ENCODE measurements around the gene DCST2.

DCST2 gene

DNA sequence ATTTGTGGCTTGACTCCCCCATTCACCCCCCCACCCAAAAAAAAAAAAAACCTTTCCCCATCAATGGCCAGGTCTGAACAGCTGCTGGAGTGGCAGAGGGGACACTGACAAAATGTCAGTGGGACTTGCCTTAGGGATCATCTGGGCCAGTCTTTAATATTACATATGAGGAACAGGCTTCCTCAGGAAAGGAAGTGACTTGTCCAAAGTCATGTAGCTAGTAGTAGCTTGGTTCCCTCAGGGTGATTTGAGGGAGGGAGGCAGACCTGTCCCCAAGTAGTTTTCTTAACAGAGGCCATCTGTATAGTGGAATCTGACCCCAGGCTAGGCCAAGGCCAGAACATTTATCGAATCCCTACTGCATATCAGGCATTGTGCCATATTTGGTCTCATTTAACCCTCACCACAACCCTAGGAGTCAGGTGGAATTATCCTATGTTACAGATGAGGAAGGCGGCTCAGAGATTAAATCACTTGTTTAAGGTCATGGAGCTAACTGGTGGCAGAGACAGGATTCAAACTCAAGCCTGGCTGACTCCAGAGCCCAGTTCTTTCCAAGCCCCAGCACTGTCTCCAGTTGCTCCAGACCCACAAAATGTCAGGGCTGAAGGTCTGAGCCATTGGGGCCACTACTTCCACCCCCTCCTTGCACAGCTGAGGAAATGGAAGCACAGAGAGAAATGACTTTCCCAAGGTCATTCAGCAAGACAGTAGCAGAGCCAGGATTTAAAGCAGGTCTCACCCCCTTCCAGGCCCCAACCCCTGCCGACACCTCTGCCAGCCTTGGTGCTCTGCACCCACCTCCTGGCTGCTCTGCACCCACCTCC, 20.6 kb downstream of the DCST2 start:
- Histone ChIP-seq H3K36me3 (ENCODE audit: control insufficient read depth, insufficient read depth, low read length) (peaks cover 27% of the 10 kb centered on the region), H3K4me1 (ENCODE audit: control insufficient read depth, insufficient read depth, low read length) (peaks cover 42% of the 10 kb centered on the region), H3K9me3 (ENCODE audit: control insufficient read depth, insufficient read depth, low read depth, low read length) (no peaks in the 10 kb centered on the region), H3K27me3 (ENCODE audit: control insufficient read depth, insufficient read depth, low read length) (no peaks in the 10 kb centered on the region), H3K4me3 (ENCODE audit: low read depth, low read length) (no peak overlapping the region), H3K27ac (ENCODE audit: low read depth, low read length) (no peak overlapping the region), H3K9ac (ENCODE audit: low read length) (no peak overlapping the region)

DNA sequence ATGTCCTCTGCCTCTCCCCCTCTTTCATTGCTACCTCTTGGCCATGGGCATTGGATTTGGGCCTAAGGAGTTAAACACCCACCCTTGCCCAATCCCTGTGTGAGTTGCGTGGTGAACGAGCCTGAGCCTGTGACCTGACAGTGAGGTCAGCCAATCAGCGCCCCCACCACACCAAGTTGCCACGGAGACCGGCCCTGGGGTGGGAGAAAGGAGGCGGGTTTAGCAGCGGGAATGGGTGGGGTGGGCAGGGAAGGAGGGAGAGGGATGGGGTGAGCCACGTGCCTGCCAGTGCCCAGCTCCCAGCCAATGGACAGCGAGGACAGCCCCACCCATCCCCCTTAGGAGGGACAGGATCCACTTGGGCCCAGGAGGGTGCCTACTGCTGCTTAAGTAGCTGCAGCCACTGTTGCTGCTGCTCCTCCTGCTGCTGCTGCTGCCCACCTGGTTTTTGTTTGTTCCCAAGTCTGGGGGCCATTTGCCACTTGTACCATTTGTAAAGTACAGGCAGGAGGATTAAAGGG, 21.5 kb downstream of the DCST2 start:
- peaks cover 27% of the 10 kb centered on the region for H3K36me3 ChIP-seq (ENCODE audit: control insufficient read depth, insufficient read depth, low read length)
- H3K27me3 ChIP-seq (ENCODE audit: control insufficient read depth, insufficient read depth, low read length): no peaks in the 10 kb centered on the region
- H3K4me1 ChIP-seq (ENCODE audit: control insufficient read depth, insufficient read depth, low read length): peaks cover 39% of the 10 kb centered on the region
- peak overlapping the region; percentile 31 for H3K4me3 ChIP-seq (ENCODE audit: low read depth, low read length)
- H3K9me3 ChIP-seq (ENCODE audit: control insufficient read depth, insufficient read depth, low read depth, low read length): no peaks in the 10 kb centered on the region
- H3K9ac ChIP-seq (ENCODE audit: low read length): no peak overlapping the region
- H3K27ac ChIP-seq (ENCODE audit: low read depth, low read length): no peak overlapping the region

DNA sequence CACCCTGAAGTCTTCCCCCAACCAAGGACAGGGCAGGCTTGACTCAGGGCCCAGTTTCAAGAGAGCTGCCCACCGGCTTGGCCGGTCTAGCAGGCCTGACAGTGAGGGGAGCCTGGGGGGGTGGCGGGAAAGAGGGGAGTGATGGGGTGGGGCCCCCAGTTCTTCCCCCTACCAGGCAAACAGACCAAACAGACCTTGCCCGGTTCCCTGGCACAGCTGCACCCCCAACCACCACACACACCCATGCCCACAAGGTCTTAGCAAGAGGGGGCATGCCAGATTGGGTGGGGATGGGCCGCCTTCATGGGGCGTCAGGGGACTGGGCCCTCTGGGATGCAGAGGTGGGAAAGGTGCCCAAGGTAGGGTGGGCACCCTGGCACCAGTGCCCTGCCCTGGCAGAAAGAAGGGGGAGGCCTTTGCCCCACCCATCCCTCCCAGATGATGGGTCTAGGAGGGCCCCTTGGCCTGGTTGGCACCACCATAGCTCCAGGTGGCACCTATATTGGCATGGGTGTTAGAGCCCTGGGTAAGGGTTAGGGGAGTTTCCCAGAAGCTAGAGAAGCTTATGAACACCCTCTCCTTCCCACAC, 22.1 kb downstream of the DCST2 start:
- Histone ChIP-seq H3K4me1 (ENCODE audit: control insufficient read depth, insufficient read depth, low read length) (peaks cover 35% of the 10 kb centered on the region), H3K9me3 (ENCODE audit: control insufficient read depth, insufficient read depth, low read depth, low read length) (no peaks in the 10 kb centered on the region), H3K36me3 (ENCODE audit: control insufficient read depth, insufficient read depth, low read length) (peaks cover 27% of the 10 kb centered on the region), H3K9ac (ENCODE audit: low read length) (no peak overlapping the region), H3K4me3 (ENCODE audit: low read depth, low read length) (no peak overlapping the region), H3K27me3 (ENCODE audit: control insufficient read depth, insufficient read depth, low read length) (no peaks in the 10 kb centered on the region), H3K27ac (ENCODE audit: low read depth, low read length) (no peak overlapping the region)

DNA sequence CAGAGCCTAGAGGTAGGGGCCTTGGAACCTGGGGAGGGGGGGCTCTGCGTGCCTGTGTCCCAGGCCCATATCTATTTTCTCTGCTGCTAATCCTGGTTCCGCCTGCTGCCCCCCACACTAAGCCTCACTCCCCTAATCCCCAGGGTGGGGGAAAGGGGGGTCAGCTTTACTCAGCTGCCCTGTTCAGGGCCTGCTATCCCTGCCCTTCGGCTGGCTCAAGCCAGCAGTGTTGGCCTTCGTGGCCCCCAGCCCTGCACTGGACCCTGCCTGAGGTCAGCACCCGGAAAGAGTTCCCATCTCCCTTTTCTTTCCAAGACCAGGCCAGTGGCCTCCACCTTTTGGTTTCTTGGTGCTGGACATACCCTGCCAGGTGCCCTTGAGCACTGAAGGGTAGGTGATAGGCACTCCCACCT, 22.6 kb downstream of the DCST2 start:
- Histone ChIP-seq H3K9ac (ENCODE audit: low read length) (no peak overlapping the region), H3K36me3 (ENCODE audit: control insufficient read depth, insufficient read depth, low read length) (peaks cover 22% of the 10 kb centered on the region), H3K27me3 (ENCODE audit: control insufficient read depth, insufficient read depth, low read length) (no peaks in the 10 kb centered on the region), H3K4me3 (ENCODE audit: low read depth, low read length) (no peak overlapping the region), H3K4me1 (ENCODE audit: control insufficient read depth, insufficient read depth, low read length) (peaks cover 34% of the 10 kb centered on the region), H3K27ac (ENCODE audit: low read depth, low read length) (no peak overlapping the region), H3K9me3 (ENCODE audit: control insufficient read depth, insufficient read depth, low read depth, low read length) (no peaks in the 10 kb centered on the region)

DNA sequence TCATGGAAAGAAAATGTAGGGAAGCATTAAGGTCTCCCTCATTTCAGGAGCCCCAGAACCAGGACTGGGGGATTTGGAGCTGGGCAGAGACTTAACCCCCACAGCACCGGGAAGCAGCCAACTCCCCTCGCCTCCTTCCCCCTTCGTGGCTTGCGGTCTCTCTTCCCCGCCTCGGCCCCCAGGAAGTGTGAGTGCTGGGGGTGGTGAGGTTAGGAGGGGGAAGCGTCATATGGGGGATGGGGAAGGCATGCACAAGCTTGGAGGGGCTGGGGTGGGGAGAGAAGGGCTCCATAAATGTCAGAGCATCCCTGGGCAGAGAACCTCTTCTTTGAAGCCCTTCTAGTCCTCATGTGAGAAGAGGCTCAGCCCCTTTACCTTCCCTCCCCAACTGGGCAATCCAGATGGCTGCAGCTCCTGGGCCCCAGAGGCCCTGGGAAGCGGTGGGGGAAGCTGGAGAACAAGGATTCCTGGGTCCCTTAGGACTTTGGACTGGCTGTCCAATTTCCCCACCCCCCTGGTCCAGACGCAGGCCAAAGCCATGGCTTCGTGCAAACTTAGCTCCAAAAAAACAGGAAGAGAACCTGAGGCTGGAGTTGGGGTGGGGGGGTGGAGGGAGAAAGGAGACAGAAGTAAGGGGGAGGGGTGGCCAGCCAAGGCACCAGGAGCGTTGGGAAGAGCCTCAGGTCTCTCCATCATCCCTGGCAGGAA, 23.2 kb downstream of the DCST2 start:
- no peak overlapping the region for H3K27ac ChIP-seq (ENCODE audit: low read depth, low read length)
- H3K9ac ChIP-seq (ENCODE audit: low read length): no peak overlapping the region
- H3K9me3 ChIP-seq (ENCODE audit: control insufficient read depth, insufficient read depth, low read depth, low read length): no peaks in the 10 kb centered on the region
- peaks cover 39% of the 10 kb centered on the region for H3K4me1 ChIP-seq (ENCODE audit: control insufficient read depth, insufficient read depth, low read length)
- no peak overlapping the region for H3K4me3 ChIP-seq (ENCODE audit: low read depth, low read length)
- H3K36me3 ChIP-seq (ENCODE audit: control insufficient read depth, insufficient read depth, low read length): peaks cover 17% of the 10 kb centered on the region
- no peaks in the 10 kb centered on the region for H3K27me3 ChIP-seq (ENCODE audit: control insufficient read depth, insufficient read depth, low read length)

DNA sequence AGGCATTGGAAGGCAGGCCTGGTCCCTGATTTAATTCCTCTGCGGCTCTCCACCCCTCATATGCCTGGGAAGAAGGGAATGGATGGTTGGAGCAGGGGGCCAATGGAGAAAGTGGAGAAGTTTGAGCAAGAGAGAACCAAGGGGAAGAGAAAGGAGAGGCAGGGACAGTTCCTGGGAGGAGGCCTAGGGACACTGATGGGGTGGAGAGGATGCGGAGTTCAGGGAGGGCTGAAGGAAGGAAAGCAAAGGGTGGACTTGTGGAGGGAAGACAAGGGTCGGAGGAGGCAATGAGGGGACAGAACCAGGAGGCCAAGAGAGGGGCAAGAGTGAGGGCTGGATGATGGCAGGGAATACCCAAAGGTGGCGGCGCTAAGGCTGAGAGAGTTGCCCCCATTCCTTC, 23.8 kb downstream of the DCST2 start:
- Histone ChIP-seq H3K4me3 (ENCODE audit: low read depth, low read length) (no peak overlapping the region), H3K4me1 (ENCODE audit: control insufficient read depth, insufficient read depth, low read length) (peaks cover 43% of the 10 kb centered on the region), H3K27ac (ENCODE audit: low read depth, low read length) (no peak overlapping the region)

DNA sequence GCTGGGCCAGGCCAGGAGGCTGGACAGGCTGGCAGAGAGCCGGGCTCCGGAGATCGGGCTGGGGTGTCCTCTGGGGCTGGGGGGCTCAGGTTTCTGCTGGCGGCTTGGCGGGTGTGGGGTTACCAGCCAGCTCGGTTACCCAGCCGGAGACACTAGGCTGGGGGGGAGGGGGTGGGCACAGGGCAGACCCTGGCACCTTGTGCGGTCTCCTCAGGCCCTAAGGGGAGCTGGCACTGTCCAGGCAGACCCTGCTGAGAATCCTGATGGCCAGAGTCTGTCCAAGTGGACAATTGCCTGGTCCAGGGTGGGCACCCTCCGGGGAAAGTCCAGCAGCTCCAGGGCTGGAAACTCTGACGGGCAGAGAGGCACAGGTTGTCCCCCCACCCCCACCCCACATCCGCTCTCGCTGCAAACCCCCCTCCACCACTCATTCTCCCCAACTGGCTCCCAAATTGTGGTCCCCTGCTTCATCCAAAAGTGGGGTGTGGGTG, 24.3 kb downstream of the DCST2 start:
- Histone ChIP-seq H3K9ac (ENCODE audit: low read length) (no peak overlapping the region), H3K27me3 (ENCODE audit: control insufficient read depth, insufficient read depth, low read length) (no peaks in the 10 kb centered on the region), H3K4me3 (ENCODE audit: low read depth, low read length) (no peak overlapping the region), H3K36me3 (ENCODE audit: control insufficient read depth, insufficient read depth, low read length) (peaks cover 6% of the 10 kb centered on the region), H3K9me3 (ENCODE audit: control insufficient read depth, insufficient read depth, low read depth, low read length) (no peaks in the 10 kb centered on the region), H3K27ac (ENCODE audit: low read depth, low read length) (no peak overlapping the region), H3K4me1 (ENCODE audit: control insufficient read depth, insufficient read depth, low read length) (peaks cover 47% of the 10 kb centered on the region)

More for the DNA sequence above, 23.8 kb downstream of the DCST2 start:
- peaks cover 11% of the 10 kb centered on the region for H3K36me3 ChIP-seq (ENCODE audit: control insufficient read depth, insufficient read depth, low read length)
- H3K9ac ChIP-seq (ENCODE audit: low read length): no peak overlapping the region
- H3K9me3 ChIP-seq (ENCODE audit: control insufficient read depth, insufficient read depth, low read depth, low read length): no peaks in the 10 kb centered on the region
- no peaks in the 10 kb centered on the region for H3K27me3 ChIP-seq (ENCODE audit: control insufficient read depth, insufficient read depth, low read length)

DNA sequence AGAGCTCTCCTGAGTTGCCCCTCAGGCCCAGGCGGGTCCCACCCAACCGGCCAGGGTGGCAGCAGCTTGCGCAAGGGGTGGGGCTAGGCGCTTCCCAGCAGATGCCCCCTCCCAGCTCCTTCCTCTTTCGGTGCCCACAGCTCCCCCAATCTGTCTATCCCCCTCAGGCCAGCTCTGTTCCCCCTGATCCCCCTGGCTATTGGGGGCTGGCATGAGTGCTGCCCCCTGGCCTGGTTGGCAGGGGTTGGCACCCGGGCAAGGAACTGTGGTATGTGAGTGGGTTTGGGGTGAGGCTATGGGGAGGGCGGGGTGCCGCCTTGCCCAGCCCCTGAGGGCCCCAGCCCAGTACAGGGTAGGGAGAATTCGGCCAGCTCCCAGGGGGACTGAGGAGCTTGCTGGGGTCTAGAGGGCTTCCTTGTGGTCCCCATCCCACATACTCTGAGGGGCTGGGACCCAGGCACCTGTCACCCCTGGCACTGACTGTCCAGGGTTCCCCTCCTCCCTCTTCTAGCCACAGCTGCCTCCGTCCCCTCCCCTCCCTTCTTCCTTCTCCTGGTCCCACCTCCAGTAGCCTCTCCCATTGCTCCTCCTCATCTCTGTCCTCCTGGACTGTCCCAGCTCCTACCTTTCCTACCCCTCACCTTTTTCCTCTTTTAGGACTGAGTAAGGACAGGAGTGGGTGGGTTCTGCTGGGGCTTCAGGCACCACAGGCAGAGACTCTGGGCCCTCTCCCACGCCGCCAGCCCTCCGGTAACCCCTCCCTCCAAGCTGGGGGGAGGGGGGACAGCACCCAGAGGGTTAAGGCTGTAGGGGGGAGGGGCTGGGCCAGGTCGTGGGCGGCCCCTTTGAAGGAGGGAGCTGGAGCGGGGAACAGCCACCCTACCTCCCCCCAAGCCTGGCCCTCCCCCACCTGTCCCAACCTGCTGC, 25.3 kb downstream of the DCST2 start:
- H3K9ac ChIP-seq (ENCODE audit: low read length): no peak overlapping the region
- H3K9me3 ChIP-seq (ENCODE audit: control insufficient read depth, insufficient read depth, low read depth, low read length): no peaks in the 10 kb centered on the region
- H3K4me1 ChIP-seq (ENCODE audit: control insufficient read depth, insufficient read depth, low read length): peaks cover 50% of the 10 kb centered on the region
- H3K27ac ChIP-seq (ENCODE audit: low read depth, low read length): no peak overlapping the region
- no peaks in the 10 kb centered on the region for H3K36me3 ChIP-seq (ENCODE audit: control insufficient read depth, insufficient read depth, low read length)
- peak overlapping the region; percentile 6; the same call in 1 of the 2 replicates for H3K4me3 ChIP-seq (ENCODE audit: low read depth, low read length)
- no peaks in the 10 kb centered on the region for H3K27me3 ChIP-seq (ENCODE audit: control insufficient read depth, insufficient read depth, low read length)

DNA sequence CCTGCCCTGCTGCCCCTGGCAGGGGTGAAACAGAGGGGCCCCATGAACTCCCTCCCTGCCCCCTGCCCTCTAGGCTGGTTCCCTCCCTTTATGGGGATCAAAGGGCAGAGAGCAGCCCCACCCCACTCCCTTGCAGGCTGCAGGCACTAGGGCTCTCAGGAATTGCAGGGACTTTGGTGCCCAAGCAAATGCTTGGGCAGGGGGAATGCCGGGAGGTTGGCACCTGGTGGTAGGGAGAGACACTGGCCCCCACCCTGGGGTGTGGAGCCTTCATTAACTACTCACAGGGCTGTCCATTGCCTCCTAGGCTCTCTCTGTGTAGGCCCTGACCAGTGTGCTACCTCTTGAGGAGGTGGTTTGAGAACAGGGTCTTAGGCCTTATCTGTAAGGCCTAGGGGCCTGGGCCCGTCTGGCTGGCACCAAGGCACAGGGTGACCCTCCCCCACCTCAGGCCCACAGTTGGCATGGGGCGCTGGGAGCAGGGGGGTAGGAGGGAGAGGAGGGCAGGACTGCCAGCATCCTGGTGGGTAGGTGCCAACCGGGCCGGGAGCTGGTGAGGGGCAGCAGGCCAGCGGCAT, 26.2 kb downstream of the DCST2 start:
- Histone ChIP-seq H3K27me3 (ENCODE audit: control insufficient read depth, insufficient read depth, low read length) (no peaks in the 10 kb centered on the region), H3K4me1 (ENCODE audit: control insufficient read depth, insufficient read depth, low read length) (peaks cover 41% of the 10 kb centered on the region), H3K9me3 (ENCODE audit: control insufficient read depth, insufficient read depth, low read depth, low read length) (no peaks in the 10 kb centered on the region), H3K9ac (ENCODE audit: low read length) (no peak overlapping the region), H3K27ac (ENCODE audit: low read depth, low read length) (no peak overlapping the region), H3K4me3 (ENCODE audit: low read depth, low read length) (no peak overlapping the region), H3K36me3 (ENCODE audit: control insufficient read depth, insufficient read depth, low read length) (no peaks in the 10 kb centered on the region)

DNA sequence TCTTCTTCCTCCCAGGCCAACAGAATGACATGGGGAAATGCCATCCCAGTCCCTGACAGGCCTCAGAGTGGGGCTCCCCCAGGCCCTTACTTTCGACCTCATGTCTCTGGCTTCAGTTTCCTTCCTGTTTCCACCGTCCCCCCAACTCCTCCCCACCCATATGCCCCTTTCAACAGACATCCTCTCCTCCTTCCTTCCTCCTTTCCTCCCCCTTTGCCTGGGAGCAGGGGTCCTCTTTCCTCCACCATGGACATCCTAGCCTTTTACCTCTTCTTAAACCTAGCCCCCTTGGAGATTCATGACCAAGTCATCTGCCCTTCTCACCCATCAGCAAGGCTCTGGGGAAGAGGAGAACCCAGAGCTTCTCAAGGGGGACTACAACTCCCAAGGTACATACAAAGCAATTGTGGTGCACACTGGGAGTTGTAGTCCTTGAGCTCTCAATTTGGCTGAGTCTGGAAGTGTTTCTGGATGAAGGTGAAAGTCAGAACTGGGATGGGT, 26.9 kb downstream of the DCST2 start:
- H3K27me3 ChIP-seq (ENCODE audit: control insufficient read depth, insufficient read depth, low read length): no peaks in the 10 kb centered on the region
- no peak overlapping the region for H3K9ac ChIP-seq (ENCODE audit: low read length)
- H3K4me1 ChIP-seq (ENCODE audit: control insufficient read depth, insufficient read depth, low read length): peaks cover 34% of the 10 kb centered on the region
- H3K27ac ChIP-seq (ENCODE audit: low read depth, low read length): no peak overlapping the region
- no peaks in the 10 kb centered on the region for H3K9me3 ChIP-seq (ENCODE audit: control insufficient read depth, insufficient read depth, low read depth, low read length)
- no peaks in the 10 kb centered on the region for H3K36me3 ChIP-seq (ENCODE audit: control insufficient read depth, insufficient read depth, low read length)
- no peak overlapping the region for H3K4me3 ChIP-seq (ENCODE audit: low read depth, low read length)
